ENCODE measurements around the gene ABLIM2.

Gene ABLIM2

DNA sequence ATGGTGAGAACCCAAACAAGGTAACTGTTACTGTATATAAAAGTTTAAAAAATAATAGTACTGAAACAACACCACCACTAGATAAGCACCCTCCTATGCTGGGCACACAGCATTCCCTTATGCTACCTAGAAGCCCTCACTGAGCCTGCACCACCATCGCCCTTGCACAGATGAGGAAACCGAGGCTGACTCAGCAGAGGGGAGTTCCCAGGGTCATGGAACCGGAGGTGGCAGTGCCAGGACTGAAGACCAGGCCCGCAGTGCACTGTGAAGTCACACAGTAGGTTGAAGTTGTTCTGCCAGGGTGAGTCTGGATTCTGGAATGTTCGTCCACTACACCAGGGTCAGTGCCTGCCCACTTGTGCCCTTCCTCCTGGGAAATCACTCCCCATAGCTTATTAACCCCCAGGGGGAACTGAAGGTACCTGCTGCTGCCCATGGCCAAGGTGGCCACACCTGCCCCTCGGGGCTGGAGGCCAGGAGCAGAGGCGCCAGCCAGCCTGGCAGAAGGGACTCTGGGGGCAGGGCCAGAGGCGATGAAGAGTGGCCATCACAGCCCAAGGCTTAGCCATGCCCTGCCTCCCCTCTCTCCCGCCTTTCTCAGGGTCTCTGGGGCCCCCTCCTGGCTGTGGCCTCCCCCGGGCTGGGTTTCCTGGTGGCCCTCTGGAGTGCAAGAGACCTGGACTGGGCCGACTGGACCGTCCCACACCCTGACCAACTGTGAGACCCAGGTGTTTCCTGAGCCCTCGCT lies 15.1 kb upstream of the ABLIM2 start:
- DNase-seq: no peak

DNA sequence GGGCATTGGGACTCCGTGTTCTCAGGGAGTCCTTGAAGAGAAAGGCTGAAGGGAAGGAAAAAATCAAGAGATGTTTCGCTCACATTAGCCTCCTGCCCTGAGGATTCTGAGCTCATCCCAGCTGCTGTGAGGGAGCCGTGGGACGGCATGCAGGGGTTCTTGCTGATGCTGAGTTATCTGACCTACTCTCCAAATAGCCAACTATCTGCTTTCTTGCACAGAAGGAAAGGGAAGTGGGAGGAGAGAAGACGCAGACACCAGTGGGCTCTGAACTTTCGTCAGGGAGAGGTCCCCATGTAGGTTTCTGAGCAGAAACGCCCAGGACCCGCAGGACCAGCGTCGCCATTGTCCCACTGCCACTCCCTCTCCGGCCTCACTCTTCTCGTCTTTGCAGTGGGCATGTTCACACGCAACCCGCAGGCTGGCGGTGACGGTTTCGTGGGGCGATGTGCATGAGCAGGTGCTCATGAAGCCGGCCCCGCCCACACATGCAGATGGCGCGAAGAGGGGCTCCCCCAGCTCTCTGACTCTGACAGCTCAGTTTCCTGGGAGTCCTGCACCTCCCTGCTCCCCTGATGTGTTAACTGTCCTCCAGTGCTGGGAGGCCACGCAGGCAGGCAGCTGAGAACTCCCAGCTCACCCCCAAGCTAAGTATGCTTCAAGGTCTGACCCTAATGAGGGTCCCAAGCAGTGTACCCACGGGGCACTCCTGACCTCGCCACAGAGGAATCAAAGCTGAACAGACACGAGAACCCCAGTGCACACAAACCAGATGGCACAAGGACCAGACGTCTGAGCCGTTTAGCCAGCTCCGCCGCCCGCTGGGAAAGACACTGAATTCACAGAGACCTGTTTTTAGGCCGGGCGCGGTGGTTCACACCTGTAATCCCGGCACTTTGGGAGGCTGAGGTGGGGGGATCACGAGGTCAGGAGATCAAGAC lies 13.6 kb upstream of the ABLIM2 start:
- no peak for DNase-seq

DNA sequence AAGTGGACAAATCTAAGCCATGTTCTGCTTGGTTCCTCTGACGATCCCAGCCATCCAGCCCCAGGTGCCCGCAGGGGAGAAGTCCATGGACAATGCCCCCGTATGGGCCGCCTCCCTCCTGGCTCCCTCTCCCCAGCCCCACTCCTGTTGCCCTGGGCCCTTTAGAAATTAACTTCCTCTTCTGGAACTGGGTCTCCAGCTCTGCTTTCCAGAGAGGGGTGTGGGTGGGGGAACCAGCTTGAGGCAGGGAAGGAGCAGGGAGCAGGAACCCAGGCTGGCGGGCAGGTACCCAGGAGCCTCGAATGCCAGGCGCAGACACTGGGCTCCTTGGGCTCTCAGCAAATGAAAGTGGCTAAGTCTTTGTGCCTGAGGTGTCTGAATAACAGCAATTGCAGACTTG lies 12.7 kb upstream of the ABLIM2 start:
- DNase-seq: no peak

DNA sequence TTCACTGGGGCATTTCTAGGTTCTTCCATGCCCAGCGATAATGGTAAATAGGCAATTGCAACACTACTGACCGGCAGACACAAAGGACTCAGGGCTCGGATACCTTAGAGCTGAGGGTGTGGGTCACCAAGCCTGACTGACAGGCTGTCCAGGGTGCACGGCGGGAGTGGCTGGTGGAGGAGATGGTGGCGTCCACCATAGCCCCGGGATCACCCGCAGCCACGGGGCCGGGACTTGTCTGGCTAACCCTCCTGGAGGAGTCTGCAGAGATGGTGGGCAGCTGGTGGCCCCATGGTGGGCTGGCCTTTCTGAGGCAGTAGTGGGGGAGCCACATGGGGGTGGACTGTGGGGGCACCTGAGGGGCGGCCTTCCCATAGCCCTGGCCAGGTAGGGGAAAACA lies 11.7 kb upstream of the ABLIM2 start:
- DNase-seq: no peak

DNA sequence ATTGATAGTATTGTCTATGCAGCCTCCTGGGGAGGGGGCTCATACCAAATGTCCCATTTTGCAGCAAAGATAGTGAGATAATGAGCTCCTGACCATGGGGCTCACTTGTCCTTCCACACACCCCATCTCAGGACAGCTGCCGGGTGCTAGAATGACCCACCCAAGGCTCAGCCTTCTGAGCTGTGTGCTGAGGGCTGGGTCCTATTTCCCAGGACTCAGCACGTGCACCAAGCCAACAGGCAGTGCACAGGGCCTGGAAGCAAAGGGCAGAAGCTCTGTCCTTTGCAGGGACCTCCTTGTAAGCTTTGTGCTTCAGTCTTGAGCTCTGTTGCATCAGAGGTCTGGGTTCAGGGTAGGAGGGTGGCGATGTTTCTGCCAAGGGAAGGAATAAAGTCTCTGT lies 11.2 kb upstream of the ABLIM2 start:
- DNase-seq: no peak

DNA sequence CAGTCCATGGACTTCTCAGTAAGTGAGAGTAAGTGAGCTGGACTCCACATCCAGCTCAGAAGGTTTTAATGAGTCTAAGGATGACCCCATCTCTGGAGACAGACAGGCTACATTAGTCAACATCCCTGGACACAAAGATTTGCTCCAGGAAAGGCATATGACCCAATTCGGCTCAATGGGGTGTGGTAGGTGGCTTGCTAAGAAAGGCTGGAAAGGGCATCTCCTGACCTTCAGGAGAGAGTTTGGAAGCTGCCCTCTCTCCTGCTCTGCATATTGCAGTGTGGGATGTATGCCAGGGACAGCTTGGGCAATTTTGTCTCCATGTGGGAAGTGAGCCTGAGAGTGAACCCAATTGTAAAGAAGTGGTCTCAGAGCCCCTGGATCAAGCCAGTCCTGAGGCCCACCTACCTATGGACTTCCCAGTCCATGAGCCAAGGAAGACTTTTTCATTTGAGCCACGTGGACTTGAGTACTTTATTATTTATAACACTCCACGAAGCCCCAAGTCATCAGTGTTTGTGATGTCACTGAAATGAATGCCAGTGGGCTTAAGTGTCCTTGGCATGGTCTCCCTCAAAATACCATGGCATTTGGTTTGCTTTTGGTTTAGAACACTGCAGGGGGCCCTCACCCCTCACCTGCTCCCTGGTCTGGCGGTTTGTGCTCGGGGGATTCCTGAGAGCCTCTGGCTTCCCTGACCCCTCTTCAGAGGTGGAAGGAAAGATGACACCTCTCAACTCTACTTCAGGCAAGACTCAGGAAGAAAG lies 10.4 kb upstream of the ABLIM2 start:
- DNase-seq: no peak

DNA sequence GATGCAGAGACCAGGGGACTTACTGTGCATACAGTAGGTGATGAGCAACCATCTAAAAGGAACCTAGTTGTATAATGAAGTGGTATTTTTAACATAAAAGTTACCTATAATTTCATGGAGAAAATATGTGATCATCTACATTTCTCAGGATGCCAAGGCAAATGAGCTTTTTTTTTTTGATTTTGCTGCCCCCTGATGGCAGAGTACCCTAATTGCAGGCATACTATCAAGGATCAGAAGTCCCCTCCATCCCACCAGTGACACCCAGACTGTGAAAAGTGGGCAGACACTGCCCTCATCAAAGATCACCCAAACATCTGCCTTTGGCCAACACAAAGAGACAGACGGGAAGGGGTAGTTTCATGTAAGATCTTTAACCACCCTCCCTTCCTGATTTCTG lies 9.6 kb upstream of the ABLIM2 start:
- no peak for DNase-seq

DNA sequence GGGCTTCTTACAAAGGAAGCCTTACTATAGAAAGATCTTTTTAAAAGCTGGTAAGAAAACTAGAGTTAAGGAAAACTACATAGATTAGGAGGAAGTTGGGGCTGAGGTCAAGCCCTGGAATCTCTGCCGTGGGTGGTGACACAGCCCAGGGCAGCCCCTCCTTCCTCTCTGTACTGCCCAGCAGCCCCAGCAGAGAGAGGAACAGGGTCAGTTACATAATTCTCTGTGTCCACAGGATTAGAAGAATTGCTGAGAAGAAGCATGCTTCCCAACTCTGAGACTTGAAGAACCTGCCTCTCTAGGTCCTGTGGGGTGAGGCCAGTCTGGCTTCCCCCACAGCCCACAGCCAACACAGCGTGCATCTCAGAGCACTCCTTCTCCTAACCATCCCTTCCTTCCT lies 9.2 kb upstream of the ABLIM2 start:
- DNase-seq: no peak

DNA sequence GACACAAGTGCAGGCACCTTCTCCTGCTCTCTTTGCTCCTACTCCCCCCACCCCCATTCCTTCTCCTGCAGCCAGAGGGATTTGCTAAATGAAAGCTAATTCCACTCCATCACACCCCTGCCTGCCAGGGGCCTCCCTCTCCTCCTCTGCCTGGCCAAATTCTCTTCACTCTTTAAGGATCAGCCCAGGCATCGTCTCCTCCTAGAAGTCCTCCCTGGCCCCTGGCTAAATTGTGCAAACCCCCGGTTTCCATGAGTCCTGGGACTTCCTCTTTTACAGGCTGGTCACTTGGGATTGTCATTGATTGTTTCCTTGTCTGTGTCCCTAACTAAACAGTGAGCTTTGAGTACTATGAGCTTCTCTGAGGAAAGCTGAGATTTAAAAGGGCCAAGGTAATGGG lies 8.7 kb upstream of the ABLIM2 start:
- no peak for DNase-seq

DNA sequence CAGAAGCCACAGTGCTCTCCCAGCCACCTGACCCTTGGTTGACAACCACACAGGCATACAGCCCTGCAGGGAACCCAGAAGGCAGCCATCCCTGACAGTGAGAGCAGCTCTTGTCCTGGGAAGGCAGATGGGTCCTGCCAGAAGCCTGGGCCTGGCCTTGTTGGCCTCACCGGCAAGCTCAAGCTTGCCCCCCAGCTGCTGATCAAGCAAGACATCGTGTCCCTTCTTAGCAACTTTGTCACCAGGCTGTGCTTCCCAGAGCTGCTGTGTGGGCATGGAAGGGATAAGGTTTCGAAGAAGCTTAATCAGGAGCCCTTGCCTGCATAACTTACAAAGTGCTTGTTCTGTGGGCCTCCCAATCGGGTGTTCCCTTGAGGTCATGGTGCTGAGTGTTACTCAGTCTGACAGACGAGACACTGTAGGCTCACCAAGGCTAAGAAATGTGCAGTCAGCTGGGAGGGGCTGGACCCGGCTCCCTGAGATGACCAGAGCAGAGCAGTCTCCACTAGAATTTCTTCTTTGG lies 6.8 kb upstream of the ABLIM2 start:
- no peak for DNase-seq

DNA sequence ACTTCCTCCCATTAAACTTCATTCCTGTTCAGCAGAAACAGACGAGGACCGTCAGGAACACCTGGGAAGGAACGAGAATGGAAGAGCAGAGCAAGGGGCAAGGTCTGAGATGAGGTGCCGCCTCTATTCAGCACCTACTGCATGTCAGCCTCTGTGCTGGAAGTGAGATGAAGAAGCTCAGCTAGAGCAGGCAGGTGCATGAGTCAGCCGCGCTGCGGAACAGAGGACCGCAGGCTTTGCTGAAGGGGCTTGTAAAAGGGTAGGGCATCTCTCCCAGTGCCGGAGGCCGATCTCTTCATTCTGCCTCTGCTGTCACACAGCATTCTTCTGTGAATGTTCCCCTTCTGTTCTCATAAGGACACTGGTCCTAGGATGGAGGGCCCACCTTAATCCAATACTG lies 6.1 kb upstream of the ABLIM2 start:
- no peak for DNase-seq

DNA sequence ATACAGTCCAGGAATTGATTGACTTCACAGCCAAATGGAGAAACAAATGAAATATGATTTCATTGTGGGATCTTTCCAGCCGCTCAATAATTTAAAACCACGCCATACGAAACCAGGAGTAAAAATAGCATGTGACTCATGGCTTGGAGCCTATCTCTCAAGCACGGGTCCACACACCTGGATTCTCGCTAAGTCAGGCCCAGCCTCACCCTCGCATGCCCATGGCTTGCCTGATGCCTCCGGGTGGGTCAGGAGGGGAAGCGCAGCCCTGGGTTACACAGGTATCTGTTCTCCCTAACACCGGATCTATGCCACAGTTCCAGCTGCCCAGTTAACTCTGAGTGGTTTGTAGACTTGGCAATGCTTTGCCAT lies 5.6 kb upstream of the ABLIM2 start:
- DNase-seq: no peak

DNA sequence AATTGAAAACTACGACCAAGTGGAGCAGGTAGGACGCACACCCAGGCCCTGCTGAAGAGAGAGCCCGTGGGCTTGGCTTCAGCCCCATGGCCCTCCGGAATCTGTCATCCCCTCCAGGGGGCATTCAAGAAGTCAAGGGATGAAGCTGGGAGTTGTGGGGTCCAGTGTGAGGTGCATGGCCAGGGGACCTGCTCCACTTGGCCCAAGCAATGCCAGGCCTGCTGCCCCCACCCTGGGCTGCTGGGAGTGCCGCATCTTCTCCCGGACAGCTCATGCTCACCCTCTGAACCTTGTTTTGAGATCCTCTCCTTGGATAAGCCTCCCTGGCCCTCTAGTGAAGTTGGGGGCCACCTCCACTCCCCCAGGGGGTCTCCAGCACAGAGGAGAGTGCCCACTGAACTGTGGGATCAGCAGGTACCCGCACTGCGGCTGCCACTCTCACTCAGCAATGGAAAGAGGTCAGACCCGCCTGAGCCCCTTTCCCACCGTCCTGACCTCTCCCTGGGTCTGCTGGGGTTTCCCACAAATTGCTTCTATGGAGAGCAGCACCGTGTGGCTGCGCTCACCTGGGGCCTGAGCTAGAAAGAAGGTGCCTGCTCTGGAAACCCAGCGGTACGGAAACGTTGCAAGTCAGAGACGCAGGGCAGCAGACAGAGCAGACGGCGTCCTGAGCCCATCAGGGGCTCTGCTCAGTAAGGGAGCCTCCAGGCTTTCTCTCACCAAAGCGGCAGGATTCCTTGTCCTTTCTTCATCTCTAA lies 5.0 kb upstream of the ABLIM2 start:
- DNase-seq: no peak

DNA sequence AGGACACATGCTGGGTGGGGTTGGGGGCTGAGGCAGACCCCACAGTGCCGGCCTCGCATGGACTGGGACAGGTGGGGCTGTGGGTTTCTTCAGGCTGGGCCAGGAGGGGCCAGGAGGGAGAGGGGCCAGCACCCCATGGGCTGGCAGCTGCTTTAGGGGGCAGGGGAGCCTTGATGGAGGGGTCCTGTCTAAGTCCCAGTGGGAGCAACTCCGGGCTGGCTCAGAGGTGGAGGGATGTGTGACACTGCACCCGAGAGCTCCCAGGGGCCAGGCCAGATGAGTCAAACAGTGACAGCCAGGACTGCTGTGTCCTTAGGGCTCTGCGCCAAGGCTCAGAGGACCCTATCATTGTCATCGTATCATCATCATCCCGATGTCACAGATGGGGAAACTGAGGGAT lies 4.4 kb upstream of the ABLIM2 start:
- DNase-seq: no peak

DNA sequence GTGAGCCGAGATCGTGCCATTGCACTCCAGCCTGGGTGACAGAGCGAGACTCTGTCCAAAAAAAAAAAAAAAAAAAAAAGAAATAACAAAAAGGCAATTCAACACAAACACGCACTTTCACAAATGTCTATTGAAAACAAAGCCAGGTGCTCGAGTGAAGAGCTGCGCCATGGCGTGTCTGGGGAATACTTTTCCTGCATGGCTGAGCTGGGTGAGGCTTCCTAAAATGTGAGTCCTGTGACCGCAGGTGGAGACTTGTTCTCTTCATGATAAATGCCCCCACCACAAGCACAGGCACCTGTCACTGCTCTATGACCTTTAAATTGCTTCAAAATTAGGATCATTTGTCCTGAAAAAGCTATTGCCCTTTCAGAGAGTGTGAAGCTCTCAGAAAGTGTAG lies 4.0 kb upstream of the ABLIM2 start:
- DNase-seq: no peak

DNA sequence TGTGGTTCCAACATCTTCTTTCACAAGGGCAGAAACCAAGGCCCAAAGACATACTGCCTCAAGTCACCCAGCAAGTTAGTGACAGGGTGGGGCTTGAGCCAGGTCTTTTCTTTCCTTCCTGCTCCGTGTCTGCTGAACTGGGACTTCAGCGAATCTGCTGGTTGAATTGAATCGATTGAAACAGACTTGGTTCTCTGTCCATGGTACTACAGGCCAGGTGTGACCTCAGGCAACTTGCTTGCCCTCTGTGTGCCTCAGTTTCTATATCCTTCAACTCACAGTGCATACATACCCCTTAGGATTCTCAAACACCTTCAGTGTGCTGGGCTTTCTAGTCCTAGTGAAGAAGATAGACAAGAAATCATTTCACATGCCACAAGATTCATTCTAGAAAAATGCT lies 2.0 kb upstream of the ABLIM2 start:
- DNase-seq: no peak

DNA sequence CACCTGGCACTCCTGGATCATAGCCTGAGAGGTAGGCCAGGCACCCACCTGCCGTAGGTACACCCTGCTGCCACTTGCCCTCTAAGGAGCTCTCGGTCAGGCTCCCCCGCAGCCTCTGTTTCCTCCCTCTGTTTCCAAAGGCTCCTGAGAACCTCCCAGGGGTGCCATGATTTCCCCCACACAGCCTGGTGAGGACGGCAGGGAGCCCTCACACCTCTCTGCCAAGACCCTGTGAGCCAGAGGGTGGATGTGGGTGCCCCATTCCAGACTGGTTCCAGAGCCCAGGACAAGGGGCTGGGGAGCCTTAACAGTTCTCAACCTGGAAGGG lies 1.6 kb upstream of the ABLIM2 start:
- DNase-seq: no peak

DNA sequence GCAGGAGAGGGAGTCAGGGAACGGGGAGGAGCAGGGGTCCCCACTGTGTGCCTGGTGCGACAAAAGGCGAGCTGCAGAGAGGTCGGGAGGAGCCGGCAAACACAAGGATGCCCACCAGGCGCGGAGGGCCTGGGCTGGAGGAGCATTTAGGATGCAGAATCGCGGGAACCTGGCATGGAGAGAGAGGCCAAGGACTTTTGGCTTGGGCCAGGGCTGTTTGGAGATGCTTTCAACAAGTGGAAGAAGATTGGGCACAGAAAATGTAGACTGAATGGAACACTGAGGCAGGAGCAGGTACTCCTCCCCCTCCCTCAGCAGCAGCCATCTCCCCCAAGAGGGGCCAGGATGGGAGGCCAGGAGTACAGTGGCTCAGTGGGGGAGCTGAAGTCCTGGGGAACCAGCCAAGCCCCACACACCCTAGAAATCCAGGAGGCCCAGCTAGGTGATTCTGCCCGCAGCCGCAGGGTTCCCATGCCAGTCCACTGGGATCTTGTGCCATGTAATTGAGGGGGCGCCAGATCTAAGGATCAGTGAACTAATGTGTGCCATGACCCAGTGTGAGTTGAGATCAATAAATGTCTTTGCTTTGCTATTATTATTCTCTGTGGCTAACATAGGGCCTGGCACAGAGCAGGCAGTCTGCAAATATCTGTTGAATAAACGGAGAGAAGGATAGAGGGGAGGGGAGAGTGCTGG lies 1.1 kb upstream of the ABLIM2 start:
- no peak for DNase-seq

DNA sequence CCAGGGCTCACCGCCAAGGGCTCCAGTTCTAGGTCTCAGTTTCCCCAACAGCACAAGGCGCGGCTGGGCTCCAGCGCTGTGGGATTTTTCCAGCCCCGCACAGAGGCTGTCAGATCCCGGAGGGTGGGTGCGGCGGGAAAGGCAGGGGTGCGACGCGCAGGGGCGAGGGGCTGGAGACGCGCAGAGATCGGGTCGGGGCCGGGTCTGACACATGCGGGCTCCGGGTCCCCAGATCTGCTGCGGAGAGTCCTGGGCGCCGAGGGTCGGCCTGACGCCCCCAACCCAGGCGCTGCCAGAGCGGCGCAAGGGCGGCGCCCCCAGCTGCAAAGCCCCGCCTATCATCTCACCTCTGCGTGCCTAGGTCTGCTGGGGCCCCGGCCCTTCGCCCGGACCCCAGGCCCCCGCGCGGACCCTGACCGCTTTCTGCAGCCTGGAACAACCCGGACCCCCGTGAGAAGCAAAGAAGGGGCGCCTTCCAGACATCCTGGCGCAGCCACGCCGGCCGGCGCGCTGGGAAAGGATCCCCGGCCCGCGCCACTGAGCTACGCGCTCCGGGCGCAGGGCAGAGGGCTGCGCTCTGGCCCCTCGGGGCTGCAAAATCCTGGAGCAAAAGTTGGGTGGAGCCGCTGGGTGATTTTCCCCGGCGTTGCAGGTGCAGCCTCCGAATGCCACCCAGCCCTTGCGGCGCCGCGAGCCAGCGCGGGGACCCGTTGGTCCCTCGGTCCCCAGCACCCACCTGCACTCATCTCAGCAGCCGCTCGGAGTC lies 486 bp downstream of the ABLIM2 start:
- DNase-seq: no peak

DNA sequence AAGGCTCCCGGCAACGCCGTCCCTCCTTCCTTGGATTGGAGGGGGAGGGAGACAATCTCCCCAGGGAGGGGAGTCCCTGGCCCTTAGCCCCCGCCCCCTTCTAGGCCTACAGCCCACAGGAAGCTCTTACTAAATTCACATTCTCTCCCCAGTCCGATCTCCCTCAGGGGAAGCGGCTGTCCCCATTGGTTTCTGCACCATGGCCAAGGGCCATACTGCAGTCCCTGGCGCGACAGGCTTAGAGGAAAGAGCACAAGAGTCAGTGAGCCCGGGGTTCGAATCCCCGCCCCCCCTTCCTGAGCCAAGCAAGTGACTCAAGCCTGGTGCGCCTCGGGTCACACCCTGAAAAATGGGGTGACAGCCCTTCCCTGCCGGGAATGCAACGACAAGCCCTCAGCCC lies 1.1 kb downstream of the ABLIM2 start:
- no peak for DNase-seq

DNA sequence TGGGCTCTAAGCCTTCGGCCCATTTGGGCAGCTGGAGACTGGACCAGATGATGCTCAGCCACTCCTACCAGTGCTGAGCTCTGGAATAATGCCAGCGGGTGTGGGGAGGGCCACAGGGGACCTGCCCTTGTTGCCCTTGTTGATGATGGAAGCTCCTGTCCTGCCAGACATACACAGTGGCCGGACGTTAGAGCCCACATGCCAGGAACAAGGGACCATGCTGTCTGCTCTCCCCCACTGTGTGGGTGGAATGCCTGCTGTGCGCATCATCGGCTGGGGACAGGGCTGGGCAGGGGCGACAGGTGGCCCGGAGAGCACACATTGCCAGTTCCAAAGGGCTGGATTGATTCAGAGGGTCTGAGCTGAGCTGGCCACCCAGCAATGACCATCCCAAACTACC lies 2.0 kb downstream of the ABLIM2 start:
- no peak for DNase-seq
